Endodermal cell (in vitro differentiated cells): ENCODE measurements around the gene CALD1. TPM values are rescaled to one million over a fixed set of nuclear protein-coding genes. Genes with fewer than 3 reads are reported as not detected.

Source experiments
- DNase-seq: peaks from one replicate; pipeline ENCODE4 v3.0.0-alpha.2; 2017
- H3K27ac ChIP-seq: 2 replicates; pipeline ENCODE4 v1.5.1; 2013; ENCODE audit warnings: mild to moderate bottlenecking, low read depth, low read length, moderate library complexity
- H3K27me3 ChIP-seq: 2 replicates; pipeline ENCODE4 v1.6.1; 2013; ENCODE audit warnings: mild to moderate bottlenecking, low read length, moderate library complexity; ENCODE audit not compliant: insufficient read depth, control insufficient read depth, poor library complexity, severe bottlenecking
- H3K36me3 ChIP-seq: 2 replicates; pipeline ENCODE4 v1.7.0; 2013; ENCODE audit warnings: mild to moderate bottlenecking, low read length, moderate library complexity; ENCODE audit not compliant: control insufficient read depth, insufficient read depth
- H3K4me1 ChIP-seq: one replicate; pipeline ENCODE4 v1.7.0; 2013; ENCODE audit warnings: low read length; ENCODE audit not compliant: control insufficient read depth, insufficient read depth
- H3K4me3 ChIP-seq: 2 replicates; pipeline ENCODE4 v1.5.1; 2013; ENCODE audit warnings: mild to moderate bottlenecking, low read length, moderate library complexity
- H3K9ac ChIP-seq: 2 replicates; pipeline ENCODE4 v1.6.1; 2013; ENCODE audit warnings: mild to moderate bottlenecking, low read length, moderate library complexity; ENCODE audit not compliant: poor library complexity, severe bottlenecking; ENCODE audit errors: extremely low read depth
- H3K9me3 ChIP-seq: 2 replicates; pipeline ENCODE4 v1.6.1; 2013; ENCODE audit warnings: mild to moderate bottlenecking, low read length, moderate library complexity; ENCODE audit not compliant: control insufficient read depth
- H3K27ac Mint-ChIP-seq: 2 replicates; pipeline ENCODE4 v1.8.0; 2020; ENCODE audit warnings: mixed read lengths
- H3K27me3 Mint-ChIP-seq: 2 replicates; pipeline ENCODE4 v1.8.0; 2021; ENCODE audit warnings: mild to moderate bottlenecking, mixed read lengths; ENCODE audit not compliant: insufficient read depth
- H3K36me3 Mint-ChIP-seq: 2 replicates; pipeline ENCODE4 v1.8.0; 2020; ENCODE audit warnings: low read depth, mixed read lengths
- H3K4me1 Mint-ChIP-seq: 2 replicates; pipeline ENCODE4 v1.8.0; 2020; ENCODE audit warnings: mixed read lengths
- H3K4me3 Mint-ChIP-seq: 2 replicates; pipeline ENCODE4 v1.8.0; 2020; ENCODE audit warnings: mild to moderate bottlenecking, moderate library complexity, mixed read lengths
- H3K9me3 Mint-ChIP-seq: 2 replicates; pipeline ENCODE4 v1.8.0; 2020; ENCODE audit warnings: mild to moderate bottlenecking, mixed read lengths
- WGBS, 2 experiments: methylation state at CpG; one replicate each; pipeline versions ENCODE4 v1.1.5 to v1.1.7; 2013; ENCODE audit warnings: missing lambda C conversion rate in 2 of 2, mixed read lengths in 1 of 2; ENCODE audit not compliant: insufficient coverage in 1 of 2, insufficient read length in 1 of 2; 5-methylcytosine and 5-hydroxymethylcytosine counted together
- total RNA-seq, 2 donors: library from RNA; stranded (reverse); fragmentation: NEBNext Ultra II Directional in 1 of 2; extraction: Animal tissue kit (Norgen Biotek cat#: 25700) in 1 of 2; gene quantifications; 2 replicates in 1 of 2; 3 replicates in 1 of 2; pipeline ENCODE4 v1.2.1, GENCODE V29; 2021
- TF ChIP-seq, protein P1 (sequence below): fragments of 200-600 bp; sonication (generic); conservative IDR thresholded peaks from 2 replicates; pipeline ENCODE4 v1.5.0; 2021; ENCODE audit warnings: antibody characterized with exemption, mild to moderate bottlenecking

CALD1 gene
- total RNA-seq, 2 donors from 2014 or later: 111 to 132 TPM

DNA sequence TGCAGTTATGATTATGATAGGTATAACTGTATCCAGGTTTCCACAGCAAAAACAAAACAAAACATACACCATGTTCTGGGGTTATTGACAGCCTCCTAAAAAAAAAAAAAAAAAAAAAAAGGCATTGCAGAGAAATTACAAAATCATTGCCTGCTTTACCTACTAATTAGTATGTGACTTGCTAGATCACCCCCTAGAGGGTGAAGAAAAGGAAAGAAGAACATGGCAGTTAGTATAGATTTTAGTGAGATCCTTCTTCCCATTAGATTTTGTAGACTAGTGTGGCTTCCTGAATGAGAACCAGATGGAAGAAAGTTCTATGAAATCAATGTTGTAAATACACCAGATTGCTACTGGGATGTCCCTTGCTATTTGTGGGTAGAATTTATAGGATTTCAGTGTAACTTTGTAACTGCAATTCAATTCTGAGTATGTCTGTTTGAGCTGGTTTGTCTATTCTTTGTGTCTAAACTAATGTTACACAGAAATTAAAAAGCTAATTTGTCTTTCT is 182.9 kb downstream of the CALD1 start:
- Histone ChIP-seq H3K27me3 (no peaks in the 10 kb centered on the region), H3K36me3 (peaks cover 93% of the 10 kb centered on the region), H3K9ac (no peak overlapping the region), H3K4me1 (no peaks in the 10 kb centered on the region), H3K4me3 (no peak overlapping the region), H3K27ac (no peak overlapping the region), H3K9me3 (no peaks in the 10 kb centered on the region)
- Mint-ChIP-seq H3K27me3 (no peaks in the 10 kb centered on the region), H3K36me3 (peaks cover 76% of the 10 kb centered on the region), H3K9me3 (no peaks in the 10 kb centered on the region), H3K27ac (no peak overlapping the region), H3K4me1 (no peaks in the 10 kb centered on the region), H3K4me3 (no peak overlapping the region)
- TF ChIP-seq, protein P1, sequence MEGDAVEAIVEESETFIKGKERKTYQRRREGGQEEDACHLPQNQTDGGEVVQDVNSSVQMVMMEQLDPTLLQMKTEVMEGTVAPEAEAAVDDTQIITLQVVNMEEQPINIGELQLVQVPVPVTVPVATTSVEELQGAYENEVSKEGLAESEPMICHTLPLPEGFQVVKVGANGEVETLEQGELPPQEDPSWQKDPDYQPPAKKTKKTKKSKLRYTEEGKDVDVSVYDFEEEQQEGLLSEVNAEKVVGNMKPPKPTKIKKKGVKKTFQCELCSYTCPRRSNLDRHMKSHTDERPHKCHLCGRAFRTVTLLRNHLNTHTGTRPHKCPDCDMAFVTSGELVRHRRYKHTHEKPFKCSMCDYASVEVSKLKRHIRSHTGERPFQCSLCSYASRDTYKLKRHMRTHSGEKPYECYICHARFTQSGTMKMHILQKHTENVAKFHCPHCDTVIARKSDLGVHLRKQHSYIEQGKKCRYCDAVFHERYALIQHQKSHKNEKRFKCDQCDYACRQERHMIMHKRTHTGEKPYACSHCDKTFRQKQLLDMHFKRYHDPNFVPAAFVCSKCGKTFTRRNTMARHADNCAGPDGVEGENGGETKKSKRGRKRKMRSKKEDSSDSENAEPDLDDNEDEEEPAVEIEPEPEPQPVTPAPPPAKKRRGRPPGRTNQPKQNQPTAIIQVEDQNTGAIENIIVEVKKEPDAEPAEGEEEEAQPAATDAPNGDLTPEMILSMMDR: peak; percentile 52
- no peak for DNase-seq

DNA sequence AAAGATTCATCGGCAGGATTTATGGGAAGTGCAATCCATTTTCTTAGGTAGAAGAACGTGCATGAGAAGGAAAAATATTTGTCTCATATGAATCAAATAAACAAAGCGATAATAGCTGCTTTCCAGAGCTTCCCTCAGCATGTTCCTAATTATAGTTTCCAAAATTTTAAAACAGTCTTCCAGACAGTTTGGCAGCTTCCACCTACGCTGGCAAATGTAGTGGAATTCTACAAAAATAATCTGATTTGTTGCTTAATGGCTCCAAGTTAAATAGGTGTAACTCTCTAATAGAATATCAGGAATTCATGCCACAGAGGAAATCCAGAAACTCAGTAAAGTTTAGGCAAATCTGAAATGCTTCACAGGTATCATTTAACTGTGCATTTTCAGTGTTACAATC is 183.6 kb downstream of the CALD1 start:
- H3K4me3 ChIP-seq: no peak overlapping the region
- H3K9me3 Mint-ChIP-seq: no peaks in the 10 kb centered on the region
- H3K9me3 ChIP-seq: no peaks in the 10 kb centered on the region
- no peaks in the 10 kb centered on the region for H3K4me1 ChIP-seq
- H3K27ac ChIP-seq: no peak overlapping the region
- no peak overlapping the region for H3K9ac ChIP-seq
- H3K27me3 ChIP-seq: no peaks in the 10 kb centered on the region
- H3K36me3 Mint-ChIP-seq: peaks cover 70% of the 10 kb centered on the region
- H3K36me3 ChIP-seq: peaks cover 89% of the 10 kb centered on the region
- TF ChIP-seq, protein P1: no peak
- no peak for DNase-seq
- no peaks in the 10 kb centered on the region for H3K27me3 Mint-ChIP-seq
- WGBS, 2 experiments: 93 to 96% methylated on average over 3 to 4 of the region's 4 CpGs
- H3K4me1 Mint-ChIP-seq: no peaks in the 10 kb centered on the region
- no peak overlapping the region for H3K4me3 Mint-ChIP-seq
- no peak overlapping the region for H3K27ac Mint-ChIP-seq

DNA sequence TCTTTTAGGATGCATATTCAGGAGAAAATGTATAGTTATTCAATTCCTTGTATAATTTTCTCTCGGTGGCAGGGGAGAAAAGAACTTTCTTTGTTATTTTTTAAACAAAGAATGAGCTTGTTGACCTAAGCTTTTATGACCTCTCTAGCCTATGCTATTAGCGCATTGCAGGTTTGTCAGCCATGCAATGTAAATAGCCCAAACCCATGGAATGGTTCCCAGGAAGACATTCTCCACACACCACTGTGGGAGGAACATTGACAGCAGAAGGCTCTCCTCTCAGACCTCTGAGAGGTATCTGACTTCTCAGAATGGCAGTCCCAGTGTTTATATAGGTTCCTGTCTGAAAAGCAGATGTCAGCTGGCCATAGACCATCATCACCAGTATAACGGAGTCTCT is 187.3 kb downstream of the CALD1 start:
- H3K4me1 ChIP-seq: no peaks in the 10 kb centered on the region
- Mint-ChIP-seq H3K4me1 (no peaks in the 10 kb centered on the region), H3K36me3 (peaks cover 44% of the 10 kb centered on the region), H3K4me3 (no peak overlapping the region), H3K27ac (no peak overlapping the region), H3K9me3 (no peaks in the 10 kb centered on the region), H3K27me3 (no peaks in the 10 kb centered on the region)
- no peaks in the 10 kb centered on the region for H3K27me3 ChIP-seq
- H3K9me3 ChIP-seq: no peaks in the 10 kb centered on the region
- H3K27ac ChIP-seq: no peak overlapping the region
- H3K4me3 ChIP-seq: no peak overlapping the region
- 96 to 100% methylated on average over 1 to 3 of the region's 3 CpGs for WGBS, 2 experiments
- no peak for DNase-seq
- TF ChIP-seq, protein P1: no peak
- H3K9ac ChIP-seq: no peak overlapping the region
- peaks cover 74% of the 10 kb centered on the region for H3K36me3 ChIP-seq
